GM19372 (cell line): ENCODE measurements around the gene ABCB10.
"Not testable (repeated sequence)": the region's sequence is repeated elsewhere in the genome, so short reads cannot be mapped to it uniquely, and the experiment has no call there.

Experiments
- ATAC-seq: cut with Tn5 transposase; IDR thresholded peaks from one replicate; pipeline ENCODE4 v1.9.1; 2021; ENCODE audit warnings: mild to moderate bottlenecking, low read depth, moderate library complexity; ENCODE audit not compliant: unreplicated experiment

ABCB10 gene

GRCh38 chr1:229574679-229575442 lies 16.4 kb upstream of the ABCB10 start:
- ATAC-seq = no peak

GRCh38 chr1:229572286-229572685 lies 13.8 kb upstream of the ABCB10 start:
- no peak for ATAC-seq

- ATAC-seq = no peak
Observed at GRCh38 chr1:229570891-229571516, 12.5 kb upstream of the ABCB10 start.

GRCh38 chr1:229570305-229570704 lies 11.8 kb upstream of the ABCB10 start:
- ATAC-seq = no peak

GRCh38 chr1:229567109-229567868 lies 8.8 kb upstream of the ABCB10 start:
- ATAC-seq = no peak

- ATAC-seq = no peak
Observed at GRCh38 chr1:229563701-229564100, 5.2 kb upstream of the ABCB10 start.

- no peak for ATAC-seq
Observed at GRCh38 chr1:229563241-229563640, 4.7 kb upstream of the ABCB10 start.

- no peak for ATAC-seq
Observed at GRCh38 chr1:229562686-229563085, 4.2 kb upstream of the ABCB10 start.

- no peak for ATAC-seq
Observed at GRCh38 chr1:229561141-229561540, 2.6 kb upstream of the ABCB10 start.

- ATAC-seq = not testable (repeated sequence)
Observed at GRCh38 chr1:229560124-229560523, 1.6 kb upstream of the ABCB10 start.

GRCh38 chr1:229559336-229559801 lies 862 bp upstream of the ABCB10 start:
- not testable (repeated sequence) for ATAC-seq

GRCh38 chr1:229557913-229558414 lies 543 bp downstream of the ABCB10 start:
- ATAC-seq = peak; percentile 22

GRCh38 chr1:229557200-229557850 lies 1.2 kb downstream of the ABCB10 start:
- ATAC-seq = no peak

GRCh38 chr1:229554886-229555621 lies 3.5 kb downstream of the ABCB10 start:
- ATAC-seq = no peak

GRCh38 chr1:229553621-229554130 lies 4.8 kb downstream of the ABCB10 start:
- ATAC-seq = no peak

- no peak for ATAC-seq
Observed at GRCh38 chr1:229552732-229553131, 5.8 kb downstream of the ABCB10 start.

GRCh38 chr1:229550812-229551567 lies 7.5 kb downstream of the ABCB10 start:
- ATAC-seq = no peak

GRCh38 chr1:229547542-229547941 lies 11.0 kb downstream of the ABCB10 start:
- no peak for ATAC-seq

GRCh38 chr1:229544587-229544986 lies 13.9 kb downstream of the ABCB10 start:
- ATAC-seq = no peak
